ENCODE measurements around the gene MS4A2.
"Not testable (repeated sequence)": the region's sequence is repeated elsewhere in the genome, so short reads cannot be mapped to it uniquely, and the experiment has no call there.

MS4A2 gene

GRCh38 chr11:60059521-60060240, 28.8 kb upstream of the MS4A2 start:
- no peak for DNase-seq
- TF ChIP-seq CTCF (IDR thresholded peaks at IDR 0.05; ENCODE audit: low read depth, low read length) = no peak

GRCh38 chr11:60064111-60064510, 24.4 kb upstream of the MS4A2 start:
- H3K9me3 ChIP-seq (ENCODE audit: severe bottlenecking) = no peaks in the 10 kb centered on the region

More at GRCh38 chr11:60059521-60060240, 28.8 kb upstream of the MS4A2 start:
- Histone ChIP-seq H3K27me3 (ENCODE audit: insufficient read depth, low read depth, severe bottlenecking) (no peaks in the 10 kb centered on the region), H3K4me3 (ENCODE audit: low read depth, low read length) (no peak overlapping the region), H3K9me3 (ENCODE audit: severe bottlenecking) (no peaks in the 10 kb centered on the region), H3K36me3 (no peaks in the 10 kb centered on the region), H3K27ac (no peak overlapping the region)

GRCh38 chr11:60065801-60066200, 22.7 kb upstream of the MS4A2 start:
- H3K27me3 ChIP-seq (ENCODE audit: insufficient read depth, low read depth, severe bottlenecking) = no peaks in the 10 kb centered on the region
- no peaks in the 10 kb centered on the region for H3K36me3 ChIP-seq
- H3K27ac ChIP-seq = no peak overlapping the region
- no peak for TF ChIP-seq CTCF (IDR thresholded peaks at IDR 0.05; ENCODE audit: low read depth, low read length)
- H3K9me3 ChIP-seq (ENCODE audit: severe bottlenecking) = no peaks in the 10 kb centered on the region
- no peak for DNase-seq
- H3K4me3 ChIP-seq (ENCODE audit: low read depth, low read length) = no peak overlapping the region

More at GRCh38 chr11:60064111-60064510, 24.4 kb upstream of the MS4A2 start:
- TF ChIP-seq CTCF (IDR thresholded peaks at IDR 0.05; ENCODE audit: low read depth, low read length) = no peak
- Histone ChIP-seq H3K27ac (no peak overlapping the region), H3K27me3 (ENCODE audit: insufficient read depth, low read depth, severe bottlenecking) (no peaks in the 10 kb centered on the region), H3K36me3 (no peaks in the 10 kb centered on the region), H3K4me3 (ENCODE audit: low read depth, low read length) (no peak overlapping the region)
- DNase-seq = no peak

GRCh38 chr11:60069450-60069849, 19.0 kb upstream of the MS4A2 start:
- DNase-seq = no peak
- Histone ChIP-seq H3K27me3 (ENCODE audit: insufficient read depth, low read depth, severe bottlenecking) (no peaks in the 10 kb centered on the region), H3K4me3 (ENCODE audit: low read depth, low read length) (no peak overlapping the region), H3K27ac (no peak overlapping the region), H3K36me3 (no peaks in the 10 kb centered on the region), H3K9me3 (ENCODE audit: severe bottlenecking) (no peaks in the 10 kb centered on the region)
- TF ChIP-seq CTCF (IDR thresholded peaks at IDR 0.05; ENCODE audit: low read depth, low read length) = no peak

- DNase-seq; H3K9me3 ChIP-seq (ENCODE audit: severe bottlenecking); H3K27me3 ChIP-seq (ENCODE audit: insufficient read depth, low read depth, severe bottlenecking); H3K4me3 ChIP-seq (ENCODE audit: low read depth, low read length); H3K36me3 ChIP-seq; H3K27ac ChIP-seq: not testable (repeated sequence)
These were observed 16.8 kb upstream of the MS4A2 start for GRCh38 chr11:60071644-60072043.

GRCh38 chr11:60077216-60077817, 11.1 kb upstream of the MS4A2 start:
- no peak for TF ChIP-seq CTCF (IDR thresholded peaks at IDR 0.05; ENCODE audit: low read depth, low read length)
- Histone ChIP-seq H3K9me3 (ENCODE audit: severe bottlenecking) (no peaks in the 10 kb centered on the region), H3K4me3 (ENCODE audit: low read depth, low read length) (no peak overlapping the region), H3K36me3 (no peaks in the 10 kb centered on the region), H3K27ac (no peak overlapping the region), H3K27me3 (ENCODE audit: insufficient read depth, low read depth, severe bottlenecking) (no peaks in the 10 kb centered on the region)
- no peak for DNase-seq
